Glomerular visceral epithelial cell (primary cell): ENCODE results near the gene PPOX.

Experiments used
- DNase-seq: peaks from one replicate; pipeline ENCODE4 v3.0.0-alpha.2; 2016; ENCODE audit errors: extremely low spot score

PPOX gene

GRCh38 chr1:161175771-161176453 lies 9.7 kb downstream of the PPOX start:
- DNase-seq: no peak

- no peak for DNase-seq
Measured at GRCh38 chr1:161176468-161177111, 10.4 kb downstream of the PPOX start.

DNA sequence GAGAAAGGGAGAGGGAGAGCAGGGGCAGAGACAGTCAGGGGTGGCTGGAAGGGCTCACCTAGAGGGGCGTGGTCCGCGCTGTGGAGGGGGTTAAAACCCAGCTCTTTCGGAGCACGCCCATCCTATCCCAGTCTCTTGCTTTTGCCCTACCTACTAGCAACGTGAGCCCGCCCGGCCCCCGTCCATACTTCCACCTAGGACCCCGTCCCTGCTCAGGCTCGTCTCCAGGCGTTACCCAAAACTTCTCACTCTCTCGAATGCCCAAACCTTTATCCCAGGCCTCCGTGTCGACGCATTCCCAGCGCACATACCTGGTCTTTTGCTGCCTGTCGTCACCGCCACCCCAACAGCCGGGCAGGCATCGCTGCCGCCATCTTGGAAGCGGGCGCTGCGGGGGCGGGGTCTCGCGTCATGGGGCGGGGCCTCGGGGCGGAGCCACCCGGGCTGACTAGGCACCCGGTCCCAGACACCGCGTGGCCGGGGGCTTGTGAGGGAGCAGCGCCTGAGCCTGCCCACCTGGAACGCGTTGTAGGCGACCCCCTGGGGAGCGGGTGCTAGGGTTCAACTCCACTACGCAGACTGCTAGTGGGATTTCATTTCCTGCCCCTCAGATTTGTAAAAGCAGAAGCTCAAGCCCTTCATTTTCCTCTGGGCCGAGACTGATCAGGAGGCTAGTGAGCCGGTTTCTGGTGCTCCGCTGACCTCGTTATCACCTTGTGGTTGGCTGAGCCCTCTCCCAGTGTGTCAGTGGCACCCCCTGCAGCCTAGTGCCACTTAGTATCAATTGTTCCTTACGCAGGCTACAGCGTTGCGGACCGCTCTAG lies 11.1 kb downstream of the PPOX start, which contains the start of gene B4GALT3:
Gene B4GALT3 (minus strand): TSS at position 396 of the 824 bp plus-strand sequence. CDS start 1,447 bp downstream, outside the sequence.
- peak; percentile 80 for DNase-seq

- DNase-seq: no peak
Measured at GRCh38 chr1:161177936-161178244, 11.7 kb downstream of the PPOX start.

DNA sequence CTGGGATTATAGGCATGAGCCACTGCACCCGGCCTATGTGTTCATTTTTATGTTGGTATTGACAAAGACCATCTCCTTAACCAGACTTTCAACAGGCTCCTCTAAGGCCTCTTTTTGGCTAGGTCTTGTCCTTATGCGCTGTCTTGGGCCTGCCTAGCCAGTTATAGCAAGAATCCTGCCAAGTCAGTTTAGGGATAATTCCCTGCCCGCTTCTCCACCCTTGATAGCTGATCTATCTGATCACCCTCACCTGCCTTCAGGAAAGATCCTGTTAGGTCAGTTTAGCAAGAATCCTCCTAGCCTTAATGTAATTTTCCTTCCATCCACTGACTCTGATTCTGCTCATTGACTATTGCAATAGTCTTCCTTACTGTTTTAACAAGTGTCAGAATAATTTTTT lies 13.5 kb downstream of the PPOX start:
- no peak for DNase-seq

- DNase-seq: no peak
Measured at GRCh38 chr1:161180639-161181038, 14.4 kb downstream of the PPOX start.

DNA sequence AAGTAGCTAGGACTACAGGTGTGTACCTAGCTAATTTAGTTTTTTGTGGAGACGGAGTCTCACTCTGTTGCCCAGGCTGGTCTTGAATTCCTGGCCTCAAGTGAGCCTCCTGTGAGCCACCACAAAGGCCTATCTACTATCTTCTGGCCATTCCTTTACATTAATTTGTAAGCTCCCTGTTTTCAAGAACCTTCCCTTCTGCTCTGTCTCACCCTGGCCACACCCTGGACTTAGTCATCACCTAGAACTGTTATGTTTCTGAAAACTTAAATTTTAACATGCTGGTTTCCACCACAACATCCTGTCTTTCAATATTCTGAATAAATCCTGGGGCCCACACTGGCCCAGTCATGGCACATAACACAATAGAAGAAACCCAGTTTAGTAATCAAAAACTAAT lies 16.0 kb downstream of the PPOX start:
- peak; percentile 60 for DNase-seq

DNA sequence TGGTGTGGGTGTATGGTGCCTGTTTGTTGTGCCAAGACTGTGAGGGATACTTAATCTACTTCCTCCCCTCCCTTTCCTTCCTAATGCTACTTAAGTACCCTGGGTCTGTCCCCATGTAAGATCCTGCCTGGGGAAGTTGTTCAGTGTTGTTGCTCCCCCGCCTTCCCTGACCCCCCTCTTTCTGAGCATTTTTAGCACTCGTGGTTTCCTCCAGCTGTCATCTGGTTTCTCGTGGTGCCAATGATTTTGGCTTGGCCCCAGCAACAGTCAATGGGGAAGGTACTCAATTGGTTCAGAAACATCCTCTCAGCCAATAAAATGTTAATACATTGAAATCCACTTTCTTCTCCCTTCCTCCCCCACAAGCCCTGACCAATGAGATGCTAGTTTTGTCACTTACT lies 19.1 kb downstream of the PPOX start:
- DNase-seq: peak; percentile 43

DNA sequence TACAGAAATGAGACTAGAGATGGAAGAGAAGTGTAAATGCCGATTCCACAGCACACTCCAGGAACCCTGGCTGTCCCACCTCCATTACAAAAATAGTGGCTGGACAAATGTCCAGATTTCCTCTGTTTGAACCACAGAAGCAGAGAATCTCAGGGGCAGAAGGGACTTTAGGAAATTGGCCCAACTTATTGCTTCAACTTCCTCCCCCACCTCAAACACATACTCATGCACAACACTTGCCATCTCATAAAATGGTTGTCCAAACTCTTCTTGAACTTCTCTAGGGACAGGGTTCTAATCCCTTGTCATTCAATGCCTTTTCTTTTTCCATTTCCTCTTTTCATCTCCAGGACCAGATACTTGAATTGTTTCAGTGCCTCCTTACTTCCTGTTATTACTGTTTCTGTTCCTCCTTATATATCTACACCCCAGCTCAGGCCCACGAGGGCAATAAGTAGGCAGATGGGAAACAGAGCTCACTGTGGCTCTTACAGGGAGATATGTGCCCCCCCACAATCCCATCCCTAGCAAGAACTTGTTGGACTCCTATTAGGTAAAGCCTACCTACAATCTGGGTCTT lies 19.6 kb downstream of the PPOX start:
- no peak for DNase-seq

DNA sequence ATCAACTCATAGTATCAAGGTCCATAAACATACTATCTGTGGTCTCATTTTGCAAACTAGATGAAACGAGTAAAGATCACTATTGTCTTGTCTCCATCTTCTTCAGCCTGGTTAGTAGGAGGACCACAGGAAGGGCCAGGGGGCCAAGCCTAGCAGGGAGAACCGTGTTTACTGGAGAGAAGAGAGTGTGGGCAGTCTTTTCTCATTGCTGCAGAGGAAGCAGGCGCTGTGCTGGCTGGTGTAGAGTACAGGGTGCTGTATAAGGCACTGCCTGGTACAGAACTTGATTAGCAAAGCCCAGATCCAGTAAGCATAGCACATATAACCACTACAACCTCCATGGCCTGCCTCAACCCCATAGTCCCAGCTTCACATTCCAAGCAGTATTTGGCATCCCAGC lies 21.1 kb downstream of the PPOX start:
- DNase-seq: no peak

GRCh38 chr1:161188381-161188780 lies 22.2 kb downstream of the PPOX start:
- DNase-seq: no peak

DNA sequence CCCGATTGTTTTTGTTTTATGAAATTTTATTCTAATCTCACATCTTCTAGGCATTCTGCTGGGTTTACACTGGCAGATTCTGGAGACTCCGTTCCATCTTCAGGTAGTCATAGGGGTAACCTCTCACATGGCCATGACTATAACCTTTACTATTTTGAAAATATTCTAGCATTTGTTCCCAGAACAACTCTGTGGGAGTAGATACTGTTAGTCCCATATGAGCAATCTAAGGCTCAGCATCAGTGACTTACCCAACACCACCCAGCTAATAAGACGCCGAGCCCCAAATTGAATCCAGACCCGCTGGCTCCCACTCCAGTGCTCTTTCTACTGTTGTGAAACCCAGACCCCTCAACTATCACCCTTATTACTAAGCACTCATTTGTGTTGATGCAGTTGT lies 22.8 kb downstream of the PPOX start:
- DNase-seq: no peak

- DNase-seq: no peak
Measured at GRCh38 chr1:161190962-161191521, 24.8 kb downstream of the PPOX start.

DNA sequence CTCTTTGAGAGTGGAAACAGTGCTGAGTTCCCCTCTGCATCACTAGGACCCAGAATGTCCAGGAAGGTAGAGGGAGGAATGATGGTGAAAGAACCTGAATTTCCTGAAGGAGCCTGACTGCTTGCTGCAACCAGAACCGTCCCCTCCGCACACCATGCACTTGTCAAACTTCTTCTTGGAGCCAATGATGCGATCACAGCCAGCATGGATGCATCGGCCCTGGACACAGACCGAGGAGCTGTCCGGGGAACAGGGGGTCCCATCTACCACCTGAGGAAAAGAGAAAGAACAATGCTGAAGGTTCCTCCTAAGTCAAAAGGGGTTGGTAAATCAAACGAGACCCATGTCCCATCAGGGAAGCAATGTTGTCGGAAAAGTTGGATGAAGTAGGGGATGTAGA lies 25.7 kb downstream of the PPOX start:
- DNase-seq: no peak

DNA sequence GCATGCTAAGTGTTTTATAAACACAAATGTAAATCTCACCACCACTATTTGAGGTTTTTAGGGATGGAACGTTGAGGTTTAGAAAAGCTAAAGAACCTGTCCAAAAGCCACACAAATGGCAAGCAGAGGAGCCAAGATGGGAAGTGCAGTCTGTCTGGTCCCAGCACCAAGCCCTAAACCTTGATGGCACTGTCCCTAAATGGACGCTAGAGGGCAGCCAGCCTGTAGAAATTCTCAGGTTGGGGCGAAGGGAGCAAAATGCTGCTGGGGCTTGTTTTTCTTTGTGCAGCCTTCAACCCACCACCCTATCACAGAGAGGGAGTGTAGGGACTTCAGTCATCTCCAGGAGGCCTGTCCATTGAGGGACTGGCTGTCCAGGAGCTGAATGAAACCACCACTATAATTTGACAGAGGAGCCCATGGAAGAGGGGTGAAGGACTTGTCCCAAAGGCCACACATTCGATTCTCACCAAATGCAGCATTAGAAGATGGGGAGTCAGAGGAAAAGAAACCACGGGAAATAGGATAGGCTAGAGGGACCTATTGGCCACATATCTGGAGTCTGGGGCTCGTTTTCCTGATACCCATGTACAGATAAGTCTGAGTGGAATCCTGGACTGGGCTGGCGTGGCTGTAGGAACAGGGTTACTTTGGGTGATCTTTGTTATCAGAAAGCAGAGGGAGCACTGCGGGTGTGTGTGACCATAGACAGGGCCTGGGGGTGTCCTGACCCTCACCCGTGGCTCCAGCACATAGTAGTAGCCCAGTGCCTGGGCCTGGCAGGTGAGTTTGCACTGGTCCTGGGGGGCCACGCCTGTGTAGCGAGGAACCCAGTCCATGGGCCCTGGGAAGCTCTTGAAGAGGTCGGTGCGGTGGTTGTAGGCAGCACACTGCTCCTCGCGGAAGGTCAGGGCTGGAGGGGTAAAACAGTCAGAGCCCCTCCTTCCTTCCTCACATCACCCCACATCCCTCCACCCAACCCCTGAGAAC lies 26.5 kb downstream of the PPOX start:
- DNase-seq: peak; percentile 73

DNA sequence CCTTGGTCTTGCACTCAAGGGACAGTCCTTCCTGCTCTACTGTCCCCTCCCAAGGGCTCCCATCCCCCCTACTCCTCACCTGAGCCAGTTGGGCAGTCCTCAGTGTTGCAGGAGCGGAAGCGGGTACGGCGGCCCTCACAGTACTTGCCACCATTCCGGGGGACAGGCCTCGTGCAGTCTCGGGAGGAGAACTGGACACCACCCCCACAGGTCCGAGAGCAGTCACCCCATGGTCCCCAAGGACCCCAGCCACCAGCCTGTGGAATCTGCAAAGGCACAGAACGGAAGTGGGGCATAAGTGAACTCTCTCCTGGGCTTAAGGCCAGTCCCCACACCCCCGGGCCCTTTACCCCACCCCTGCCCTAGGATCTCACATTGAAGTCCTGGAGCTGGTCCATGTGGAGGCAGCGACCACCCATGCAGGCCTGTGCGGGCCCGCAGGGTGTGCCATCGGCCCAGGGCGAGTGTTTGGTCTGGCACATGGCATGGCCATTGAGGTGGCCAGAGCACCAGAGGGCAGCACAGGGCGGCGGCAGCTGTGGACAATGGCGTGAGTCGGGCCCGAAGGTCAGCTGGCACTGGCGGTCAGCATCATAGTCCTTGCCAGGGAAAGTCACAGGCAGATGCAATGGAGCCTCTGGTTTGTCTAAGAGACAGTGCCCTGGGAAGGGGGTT lies 27.5 kb downstream of the PPOX start:
- DNase-seq: no peak

DNA sequence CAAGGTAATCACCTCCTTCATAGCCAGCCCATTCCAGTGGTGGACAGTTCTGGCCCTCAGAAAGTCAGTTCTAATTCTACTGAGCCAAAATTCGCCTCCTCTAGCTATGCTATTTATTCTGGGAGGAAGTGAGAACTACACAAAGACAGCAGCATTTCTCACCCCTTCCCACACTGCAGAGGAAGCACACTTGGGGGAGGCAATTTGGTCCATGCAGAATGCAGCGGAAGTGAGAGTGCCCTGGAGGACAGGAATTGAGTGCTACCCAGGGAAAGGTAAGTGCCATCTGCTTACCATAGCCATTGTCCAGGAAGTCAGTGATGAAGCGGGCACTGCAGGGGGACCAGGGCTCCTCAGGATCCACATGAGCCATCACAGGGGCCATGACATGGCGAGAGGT lies 28.9 kb downstream of the PPOX start:
- DNase-seq: no peak

- no peak for DNase-seq
Measured at GRCh38 chr1:161196111-161196510, 29.9 kb downstream of the PPOX start.

GRCh38 chr1:161196521-161197451 lies 30.6 kb downstream of the PPOX start:
- no peak for DNase-seq
